HL-60 (cell line): ENCODE data around the gene HIP1.

Experiments used
- GABPA ChIP-seq: IDR thresholded peaks from 2 replicates; pipeline ENCODE4 v1.6.1; 2012; ENCODE audit warnings: low read depth
- POLR2AphosphoS5 ChIP-seq: IDR thresholded peaks from 2 replicates; pipeline ENCODE4 v1.6.1; 2012; ENCODE audit warnings: low read depth
- REST ChIP-seq: IDR thresholded peaks from 2 replicates; pipeline ENCODE4 v1.6.1; 2012; ENCODE audit warnings: low read depth; ENCODE audit not compliant: insufficient replicate concordance
- SPI1 ChIP-seq: IDR thresholded peaks from 2 replicates; pipeline ENCODE4 v1.6.1; 2012; ENCODE audit warnings: low read depth, mild to moderate bottlenecking, borderline replicate concordance
- TF ChIP-seq, protein P1 (sequence below): IDR thresholded peaks from one replicate; pipeline ENCODE4 v1.5.1; 2011; ENCODE audit warnings: low read length, control low read depth, inconsistent platforms; ENCODE audit not compliant: insufficient read depth

DNA sequence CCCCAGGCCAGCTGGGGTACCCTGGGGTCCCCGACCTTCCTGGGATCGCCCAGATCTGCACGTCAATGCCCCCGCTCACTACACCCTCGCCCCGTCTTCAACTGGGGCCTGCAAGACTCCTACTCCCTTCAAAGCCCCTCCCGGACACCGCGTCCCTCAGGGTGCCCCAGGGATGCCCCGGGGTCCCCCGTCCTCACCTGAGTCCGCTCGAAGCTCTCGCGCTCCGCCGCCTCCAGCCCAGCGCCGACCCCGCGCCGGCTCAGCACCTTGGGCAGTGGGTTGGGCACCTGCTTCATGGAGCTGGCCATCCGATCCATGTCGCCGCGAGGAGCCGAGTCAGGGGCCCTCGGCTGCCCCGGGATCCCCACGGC is at the start of gene HIP1:
- TF ChIP-seq, protein P1, sequence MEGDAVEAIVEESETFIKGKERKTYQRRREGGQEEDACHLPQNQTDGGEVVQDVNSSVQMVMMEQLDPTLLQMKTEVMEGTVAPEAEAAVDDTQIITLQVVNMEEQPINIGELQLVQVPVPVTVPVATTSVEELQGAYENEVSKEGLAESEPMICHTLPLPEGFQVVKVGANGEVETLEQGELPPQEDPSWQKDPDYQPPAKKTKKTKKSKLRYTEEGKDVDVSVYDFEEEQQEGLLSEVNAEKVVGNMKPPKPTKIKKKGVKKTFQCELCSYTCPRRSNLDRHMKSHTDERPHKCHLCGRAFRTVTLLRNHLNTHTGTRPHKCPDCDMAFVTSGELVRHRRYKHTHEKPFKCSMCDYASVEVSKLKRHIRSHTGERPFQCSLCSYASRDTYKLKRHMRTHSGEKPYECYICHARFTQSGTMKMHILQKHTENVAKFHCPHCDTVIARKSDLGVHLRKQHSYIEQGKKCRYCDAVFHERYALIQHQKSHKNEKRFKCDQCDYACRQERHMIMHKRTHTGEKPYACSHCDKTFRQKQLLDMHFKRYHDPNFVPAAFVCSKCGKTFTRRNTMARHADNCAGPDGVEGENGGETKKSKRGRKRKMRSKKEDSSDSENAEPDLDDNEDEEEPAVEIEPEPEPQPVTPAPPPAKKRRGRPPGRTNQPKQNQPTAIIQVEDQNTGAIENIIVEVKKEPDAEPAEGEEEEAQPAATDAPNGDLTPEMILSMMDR = no peak
- TF ChIP-seq POLR2AphosphoS5 = no peak
- no peak for TF ChIP-seq REST
- no peak for TF ChIP-seq GABPA
- TF ChIP-seq SPI1 = no peak
